Endothelial cell of coronary artery (primary cell): ENCODE measurements around the gene SDHAF4. TPM values are rescaled to one million over a fixed set of nuclear protein-coding genes. Genes with fewer than 3 reads are reported as not detected.

Experiments used
- total RNA-seq: library from RNA; depleted of rRNA; stranded (reverse); fragments of >200 nt; gene quantifications from 2 replicates; pipeline ENCODE4 v1.2.3, GENCODE V29; 2014

Gene SDHAF4
- total RNA-seq, result 3.5 and 3.6 TPM in 2 replicates

DNA sequence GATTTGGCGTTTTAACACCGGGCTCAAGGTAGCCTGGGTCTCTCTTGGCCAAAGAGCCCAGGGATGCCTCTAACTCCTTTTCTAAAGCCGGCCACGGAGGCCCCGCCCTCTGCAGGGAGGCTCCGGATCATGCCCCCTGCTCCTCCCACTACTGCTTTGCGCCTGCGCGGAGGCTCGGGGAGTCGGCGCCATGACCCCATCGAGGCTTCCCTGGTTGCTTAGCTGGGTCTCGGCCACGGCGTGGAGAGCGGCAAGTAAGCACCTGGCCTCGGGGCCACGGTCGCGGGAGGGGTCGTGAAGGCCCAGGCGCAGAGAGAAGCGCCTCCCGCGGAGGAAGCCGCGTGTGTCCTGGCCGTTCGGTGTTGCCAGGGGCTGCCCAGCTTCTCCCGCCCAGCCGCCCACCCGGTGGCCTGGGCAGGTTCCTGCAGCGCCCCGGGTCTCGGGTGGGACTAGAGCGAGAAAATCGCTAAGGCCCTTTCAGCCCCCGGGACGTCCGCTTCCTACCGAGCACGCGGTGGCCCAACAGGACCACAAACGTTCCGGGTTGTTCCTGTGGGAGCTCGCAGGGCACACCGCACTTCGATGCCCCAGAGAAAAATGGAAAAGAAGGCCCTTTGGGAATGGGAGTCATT, at the start of gene SDHAF4:
Gene SDHAF4 (plus strand): TSS at position 180 of the 632 bp plus-strand sequence. CDS start 11 bp downstream, at position 191.

Other genes starting within 250 kb of the SDHAF4 start
- 11.6 and 12.6 TPM in 2 replicates for gene FAM135A, start 153.4 kb upstream of the SDHAF4 start, total RNA-seq
- 18.8 and 21.1 TPM in 2 replicates for gene SMAP1, start 101.0 kb downstream of the SDHAF4 start, total RNA-seq